NCI-H2029 (cell line): Measurements from ENCODE around the gene LIPE.

Experiments
- DNase-seq: peaks from one replicate; lab custom pipeline; 2025; lab: John Stamatoyannopoulos, UW

Gene LIPE

GRCh38 chr19:42443944-42444398, 16.8 kb upstream of the LIPE start:
- no peak for DNase-seq

GRCh38 chr19:42442833-42443232, 15.6 kb upstream of the LIPE start, which contains the start of gene CXCL17:
Gene CXCL17 (minus strand): TSS chr19:42442946. CDS start chr19:42442832, 114 bp downstream.
- DNase-seq = peak; percentile 25

GRCh38 chr19:42441049-42441445, 13.9 kb upstream of the LIPE start:
- DNase-seq = no peak

- peak; percentile 17 for DNase-seq
Measured at GRCh38 chr19:42440357-42441048, 13.3 kb upstream of the LIPE start.

- DNase-seq = no peak
Measured at GRCh38 chr19:42436006-42436405, 8.8 kb upstream of the LIPE start.

- no peak for DNase-seq
Measured at GRCh38 chr19:42435316-42435715, 8.1 kb upstream of the LIPE start.

- DNase-seq = peak; percentile 40
Measured at GRCh38 chr19:42433503-42434260, 6.5 kb upstream of the LIPE start.

GRCh38 chr19:42431486-42431885, 4.3 kb upstream of the LIPE start:
- DNase-seq = no peak

GRCh38 chr19:42428676-42429075, 1.5 kb upstream of the LIPE start:
- DNase-seq = no peak

- no peak for DNase-seq
Measured at GRCh38 chr19:42426643-42427042, 545 bp downstream of the LIPE start.

- DNase-seq = no peak
Measured at GRCh38 chr19:42424712-42425131, 2.5 kb downstream of the LIPE start.

- DNase-seq = no peak
Measured at GRCh38 chr19:42424345-42424707, 2.9 kb downstream of the LIPE start.

- DNase-seq = peak; percentile 85
Measured at GRCh38 chr19:42423462-42424344, 3.5 kb downstream of the LIPE start.

GRCh38 chr19:42422901-42423461, 4.2 kb downstream of the LIPE start:
- DNase-seq = no peak

- DNase-seq = no peak
Measured at GRCh38 chr19:42422092-42422900, 4.9 kb downstream of the LIPE start.

GRCh38 chr19:42421591-42422031, 5.6 kb downstream of the LIPE start:
- no peak for DNase-seq

GRCh38 chr19:42421101-42421500, 6.1 kb downstream of the LIPE start:
- DNase-seq = no peak

GRCh38 chr19:42420055-42420544, 7.1 kb downstream of the LIPE start:
- no peak for DNase-seq

- DNase-seq = no peak
Measured at GRCh38 chr19:42419309-42419708, 7.9 kb downstream of the LIPE start.

GRCh38 chr19:42412661-42413076, 14.5 kb downstream of the LIPE start:
- DNase-seq = no peak

- no peak for DNase-seq
Measured at GRCh38 chr19:42412227-42412626, 15.0 kb downstream of the LIPE start.
